Subcutaneous adipose tissue (tissue), 4 donors: ENCODE results near the gene CHCHD4. TPM values are rescaled to one million over a fixed set of nuclear protein-coding genes. Genes with fewer than 3 reads are reported as not detected.

Source experiments
- total RNA-seq, 4 donors: library from RNA; depleted of rRNA; stranded (reverse); fragments of >200 nt; gene quantifications; one replicate each; pipeline ENCODE4 v1.1.0, GENCODE V29; 2016
- TF ChIP-seq, protein P1 (sequence below): fragments of 450-650 bp; IDR thresholded peaks from one replicate; pipeline ENCODE4 v1.5.1; 2016; ENCODE audit warnings: low read depth, mild to moderate bottlenecking, control low read depth, antibody characterized with exemption, moderate library complexity

The CHCHD4 gene
- total RNA-seq, 4 donors from 2014 or later = 11.7 to 18.6 (median 14.5) TPM

DNA sequence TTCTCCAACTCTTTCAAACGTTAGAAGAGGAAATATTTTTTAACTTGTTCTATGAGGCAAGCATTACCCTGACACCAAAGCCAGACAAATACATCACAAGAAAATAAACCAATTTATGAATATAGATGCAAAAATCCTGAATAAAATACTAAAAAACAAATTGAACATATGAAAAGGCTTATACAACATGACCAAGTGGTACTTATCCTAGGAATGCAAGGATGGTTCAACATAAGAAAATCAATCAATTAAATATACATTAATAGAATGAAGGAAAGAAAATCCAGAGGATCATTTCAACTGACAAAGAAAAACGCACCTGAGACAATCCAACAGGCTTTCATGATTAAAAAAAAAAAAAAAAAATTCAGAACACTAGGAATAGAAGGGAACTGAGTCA lies 36.6 kb upstream of the CHCHD4 start:
- TF ChIP-seq, protein P1, sequence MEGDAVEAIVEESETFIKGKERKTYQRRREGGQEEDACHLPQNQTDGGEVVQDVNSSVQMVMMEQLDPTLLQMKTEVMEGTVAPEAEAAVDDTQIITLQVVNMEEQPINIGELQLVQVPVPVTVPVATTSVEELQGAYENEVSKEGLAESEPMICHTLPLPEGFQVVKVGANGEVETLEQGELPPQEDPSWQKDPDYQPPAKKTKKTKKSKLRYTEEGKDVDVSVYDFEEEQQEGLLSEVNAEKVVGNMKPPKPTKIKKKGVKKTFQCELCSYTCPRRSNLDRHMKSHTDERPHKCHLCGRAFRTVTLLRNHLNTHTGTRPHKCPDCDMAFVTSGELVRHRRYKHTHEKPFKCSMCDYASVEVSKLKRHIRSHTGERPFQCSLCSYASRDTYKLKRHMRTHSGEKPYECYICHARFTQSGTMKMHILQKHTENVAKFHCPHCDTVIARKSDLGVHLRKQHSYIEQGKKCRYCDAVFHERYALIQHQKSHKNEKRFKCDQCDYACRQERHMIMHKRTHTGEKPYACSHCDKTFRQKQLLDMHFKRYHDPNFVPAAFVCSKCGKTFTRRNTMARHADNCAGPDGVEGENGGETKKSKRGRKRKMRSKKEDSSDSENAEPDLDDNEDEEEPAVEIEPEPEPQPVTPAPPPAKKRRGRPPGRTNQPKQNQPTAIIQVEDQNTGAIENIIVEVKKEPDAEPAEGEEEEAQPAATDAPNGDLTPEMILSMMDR = no peak

- TF ChIP-seq, protein P1 = no peak
Measured at GRCh38 chr3:14159426-14159825, 34.8 kb upstream of the CHCHD4 start.

DNA sequence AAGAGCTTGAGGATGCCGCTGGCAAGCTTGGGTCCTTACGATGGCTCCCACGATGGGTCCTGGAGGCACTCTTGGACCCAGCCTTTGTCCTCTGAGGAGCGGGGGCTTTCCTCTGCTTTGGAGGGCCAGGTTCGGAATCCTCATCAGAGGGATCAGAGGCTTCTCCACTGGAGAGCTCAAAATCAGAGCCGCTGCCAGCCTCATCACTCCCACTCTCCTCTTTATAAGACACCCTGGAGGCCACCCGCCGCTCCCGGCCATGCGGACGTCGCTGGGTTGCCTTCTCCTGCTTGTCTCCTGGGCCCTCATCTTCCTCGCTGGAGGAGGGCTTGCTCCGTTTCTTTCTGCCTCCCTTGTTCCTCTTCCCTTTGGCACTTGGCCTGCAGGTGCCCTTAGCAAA lies 33.7 kb upstream of the CHCHD4 start:
- TF ChIP-seq, protein P1 = no peak

- TF ChIP-seq, protein P1 = no peak
Measured at GRCh38 chr3:14157951-14158350, 33.3 kb upstream of the CHCHD4 start.

- TF ChIP-seq, protein P1 = no peak
Measured at GRCh38 chr3:14156843-14157561, 32.3 kb upstream of the CHCHD4 start.

DNA sequence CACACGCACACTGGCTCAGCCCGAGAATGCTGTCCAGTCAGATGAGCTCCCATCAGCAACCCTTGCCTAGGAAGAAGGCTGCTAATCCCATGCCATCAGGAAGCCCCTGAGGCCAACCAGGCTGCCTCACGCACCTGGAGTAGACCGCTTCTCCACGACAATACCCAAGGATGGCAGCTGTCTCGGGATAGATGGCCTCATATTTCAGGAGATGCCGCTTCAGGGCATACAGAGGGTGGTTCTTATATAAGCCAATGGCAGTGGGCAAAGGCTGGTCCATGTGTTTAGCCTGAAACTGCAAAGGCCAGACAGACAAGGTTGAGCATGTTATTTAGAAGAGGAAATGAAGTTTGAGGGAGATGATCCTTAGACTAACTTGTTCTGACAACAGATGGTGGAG lies 31.5 kb upstream of the CHCHD4 start:
- TF ChIP-seq, protein P1 = no peak

- TF ChIP-seq, protein P1 = no peak
Measured at GRCh38 chr3:14154895-14155440, 30.3 kb upstream of the CHCHD4 start.
